Measurements from ENCODE around the gene SCO1. TPM values are rescaled to one million over a fixed set of nuclear protein-coding genes. Genes with fewer than 3 reads are reported as not detected.
"Not testable (repeated sequence)": the region's sequence is repeated elsewhere in the genome, so short reads cannot be mapped to it uniquely, and the experiment has no call there.

Gene SCO1
- total RNA-seq, 1 donor from 2014 or later: 36.0 TPM

DNA sequence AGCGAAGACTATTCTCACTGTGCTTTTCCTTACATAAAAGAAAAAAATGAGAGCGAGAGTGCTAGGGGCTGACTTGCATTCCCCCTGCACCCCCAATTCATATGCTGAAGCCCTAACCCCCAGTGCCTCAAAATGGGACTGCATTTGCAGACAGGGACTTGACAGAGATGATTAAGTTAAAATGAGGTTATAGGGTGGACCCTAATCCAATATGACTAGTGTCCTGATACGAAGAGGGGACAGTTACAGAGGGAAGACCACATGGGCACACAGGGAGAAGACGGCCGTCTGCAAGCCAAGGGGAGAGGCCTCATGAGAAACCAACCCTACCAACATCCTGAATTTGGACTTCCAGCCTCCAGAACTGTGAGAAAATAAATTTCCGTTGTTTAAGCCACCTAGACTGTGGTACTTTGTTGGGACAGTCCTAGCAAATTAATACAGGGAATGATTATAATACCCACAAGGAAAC, 34.1 kb upstream of the SCO1 start:
- Mint-ChIP-seq H3K4me1 (ENCODE audit: low read depth, unreplicated experiment) (peaks cover 4% of the 10 kb centered on the region), H3K36me3 (ENCODE audit: low read depth, unreplicated experiment) (no peaks in the 10 kb centered on the region), H3K4me3 (ENCODE audit: unreplicated experiment) (no peak overlapping the region), H3K27ac (ENCODE audit: unreplicated experiment) (peak overlapping the region; percentile 34), H3K27me3 (ENCODE audit: low read depth, unreplicated experiment) (peaks cover 7% of the 10 kb centered on the region), H3K9me3 (ENCODE audit: unreplicated experiment) (no peaks in the 10 kb centered on the region)
- Histone ChIP-seq H3K27me3 (ENCODE audit: insufficient read depth, low read length) (no peaks in the 10 kb centered on the region), H3K4me3 (ENCODE audit: insufficient read depth, low read depth, low read length) (no peak overlapping the region), H3K4me2 (ENCODE audit: low read length) (no peak overlapping the region), H3K4me1 (ENCODE audit: insufficient read depth, low read length) (no peaks in the 10 kb centered on the region), H2AFZ (ENCODE audit: low read depth, low read length) (no peak overlapping the region), H3K79me2 (ENCODE audit: insufficient read depth, low read length) (no peaks in the 10 kb centered on the region), H3K9me3 (ENCODE audit: insufficient read depth, low read depth, low read length) (no peaks in the 10 kb centered on the region), H4K20me1 (ENCODE audit: insufficient read depth, low read length) (no peaks in the 10 kb centered on the region), H3K36me3 (ENCODE audit: insufficient read depth, low read length) (no peaks in the 10 kb centered on the region), H3K9ac (ENCODE audit: low read length) (no peak overlapping the region), H3K27ac (ENCODE audit: low read depth, low read length) (no peak overlapping the region)
- DNase-seq (ENCODE audit: low read depth) (no peak), FAIRE-seq (no peak)
- TF ChIP-seq EZH2 (IDR thresholded peaks at IDR 0.05; ENCODE audit: insufficient read depth, low read length): no peak
- TF ChIP-seq, protein P1, sequence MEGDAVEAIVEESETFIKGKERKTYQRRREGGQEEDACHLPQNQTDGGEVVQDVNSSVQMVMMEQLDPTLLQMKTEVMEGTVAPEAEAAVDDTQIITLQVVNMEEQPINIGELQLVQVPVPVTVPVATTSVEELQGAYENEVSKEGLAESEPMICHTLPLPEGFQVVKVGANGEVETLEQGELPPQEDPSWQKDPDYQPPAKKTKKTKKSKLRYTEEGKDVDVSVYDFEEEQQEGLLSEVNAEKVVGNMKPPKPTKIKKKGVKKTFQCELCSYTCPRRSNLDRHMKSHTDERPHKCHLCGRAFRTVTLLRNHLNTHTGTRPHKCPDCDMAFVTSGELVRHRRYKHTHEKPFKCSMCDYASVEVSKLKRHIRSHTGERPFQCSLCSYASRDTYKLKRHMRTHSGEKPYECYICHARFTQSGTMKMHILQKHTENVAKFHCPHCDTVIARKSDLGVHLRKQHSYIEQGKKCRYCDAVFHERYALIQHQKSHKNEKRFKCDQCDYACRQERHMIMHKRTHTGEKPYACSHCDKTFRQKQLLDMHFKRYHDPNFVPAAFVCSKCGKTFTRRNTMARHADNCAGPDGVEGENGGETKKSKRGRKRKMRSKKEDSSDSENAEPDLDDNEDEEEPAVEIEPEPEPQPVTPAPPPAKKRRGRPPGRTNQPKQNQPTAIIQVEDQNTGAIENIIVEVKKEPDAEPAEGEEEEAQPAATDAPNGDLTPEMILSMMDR (IDR thresholded peaks at IDR 0.05; ENCODE audit: insufficient read depth, low read depth, low read length): no peak

- H3K27me3 Mint-ChIP-seq (ENCODE audit: low read depth, unreplicated experiment); H3K9me3 ChIP-seq (ENCODE audit: insufficient read depth, low read depth, low read length); H3K27ac ChIP-seq (ENCODE audit: low read depth, low read length); H3K4me1 ChIP-seq (ENCODE audit: insufficient read depth, low read length); H4K20me1 ChIP-seq (ENCODE audit: insufficient read depth, low read length); H3K27me3 ChIP-seq (ENCODE audit: insufficient read depth, low read length); H3K79me2 ChIP-seq (ENCODE audit: insufficient read depth, low read length); H3K9me3 Mint-ChIP-seq (ENCODE audit: unreplicated experiment); H3K36me3 ChIP-seq (ENCODE audit: insufficient read depth, low read length); FAIRE-seq; H3K4me1 Mint-ChIP-seq (ENCODE audit: low read depth, unreplicated experiment); H3K36me3 Mint-ChIP-seq (ENCODE audit: low read depth, unreplicated experiment); DNase-seq (ENCODE audit: low read depth): not testable (repeated sequence)
- Mint-ChIP-seq H3K27ac (ENCODE audit: unreplicated experiment) (peak overlapping the region; percentile 79), H3K4me3 (ENCODE audit: unreplicated experiment) (peak overlapping the region; percentile 90)
- peak overlapping the region; percentile 90 for H3K4me2 ChIP-seq (ENCODE audit: low read length)
- peak overlapping the region; percentile 95 for H2AFZ ChIP-seq (ENCODE audit: low read depth, low read length)
- peak overlapping the region; percentile 67 for H3K4me3 ChIP-seq (ENCODE audit: insufficient read depth, low read depth, low read length)
- H3K9ac ChIP-seq (ENCODE audit: low read length): peak overlapping the region; percentile 82
Measured at GRCh38 chr17:10730247-10730646, 32.9 kb upstream of the SCO1 start.

DNA sequence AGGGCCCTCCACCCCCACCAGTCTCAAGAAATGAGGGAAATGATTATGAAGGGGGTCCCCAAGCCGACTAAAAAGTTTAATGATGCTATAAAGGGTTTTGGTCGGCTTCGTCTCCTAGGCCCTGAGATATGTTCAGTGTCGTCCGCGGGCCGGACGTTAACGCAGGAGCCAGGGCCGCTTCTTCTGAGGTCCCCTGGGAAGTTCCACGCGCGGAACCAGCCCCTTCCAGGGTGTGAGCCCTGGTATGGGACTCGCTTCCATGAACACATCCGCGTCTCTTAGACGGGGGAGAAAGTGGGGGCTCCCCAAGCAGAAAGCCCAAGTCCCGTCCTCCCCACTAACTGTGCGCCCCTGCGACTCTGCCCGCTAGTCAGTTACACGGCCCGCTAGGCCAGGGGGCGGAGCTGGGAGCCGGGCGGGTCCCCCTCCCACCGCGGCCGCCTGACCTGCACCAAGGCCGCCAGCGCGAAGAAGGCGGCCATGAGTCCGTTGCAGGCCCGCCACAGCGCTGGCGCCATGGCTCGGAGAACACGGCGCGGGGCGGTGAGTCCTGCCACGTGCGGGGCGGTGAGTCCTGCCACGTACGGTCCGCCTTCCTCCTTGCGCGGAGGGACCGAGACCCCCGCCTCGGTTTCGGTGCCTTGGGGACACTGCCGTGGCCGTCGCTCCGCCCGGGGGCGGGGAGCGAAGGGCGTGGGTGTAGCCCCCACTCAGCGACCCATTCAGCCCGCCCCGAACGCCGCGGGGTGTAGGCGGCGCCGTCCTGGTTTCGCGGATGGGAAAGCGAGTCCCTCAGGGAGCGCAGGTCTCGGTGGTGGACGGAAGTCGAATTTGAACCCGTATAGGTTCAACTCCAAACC, 32.2 kb upstream of the SCO1 start, which contains the start of gene TMEM220:
Gene TMEM220 (minus strand): TSS at position 690 of the 860 bp plus-strand sequence. CDS start 172 bp downstream, at position 518.
- peak within 1 kb of the TSS; percentile 53 for H3K27ac ChIP-seq (ENCODE audit: low read depth, low read length)
- TF ChIP-seq EZH2 (IDR thresholded peaks at IDR 0.05; ENCODE audit: insufficient read depth, low read length): no peak
- TF ChIP-seq, protein P1 (IDR thresholded peaks at IDR 0.05; ENCODE audit: insufficient read depth, low read depth, low read length): no peak
- peak within 1 kb of the TSS; percentile 67 for H3K4me3 ChIP-seq (ENCODE audit: insufficient read depth, low read depth, low read length)
- Mint-ChIP-seq H3K4me3 (ENCODE audit: unreplicated experiment) (peak within 1 kb of the TSS; percentile 90), H3K9me3 (ENCODE audit: unreplicated experiment) (no peaks in the 10 kb centered on the region), H3K4me1 (ENCODE audit: low read depth, unreplicated experiment) (peaks cover 4% of the 10 kb centered on the region), H3K27me3 (ENCODE audit: low read depth, unreplicated experiment) (peaks cover 4% of the 10 kb centered on the region), H3K27ac (ENCODE audit: unreplicated experiment) (peak within 1 kb of the TSS; percentile 79), H3K36me3 (ENCODE audit: low read depth, unreplicated experiment) (no peaks in the 10 kb centered on the region)
- H3K9me3 ChIP-seq (ENCODE audit: insufficient read depth, low read depth, low read length): no peaks in the 10 kb centered on the region
- no peaks in the 10 kb centered on the region for H3K79me2 ChIP-seq (ENCODE audit: insufficient read depth, low read length)
- no peaks in the 10 kb centered on the region for H3K27me3 ChIP-seq (ENCODE audit: insufficient read depth, low read length)
- H3K4me1 ChIP-seq (ENCODE audit: insufficient read depth, low read length): no peaks in the 10 kb centered on the region
- H4K20me1 ChIP-seq (ENCODE audit: insufficient read depth, low read length): no peaks in the 10 kb centered on the region
- DNase-seq (ENCODE audit: low read depth): peak; percentile 61
- peak within 1 kb of the TSS; percentile 95 for H2AFZ ChIP-seq (ENCODE audit: low read depth, low read length)
- peak within 1 kb of the TSS; percentile 82 for H3K9ac ChIP-seq (ENCODE audit: low read length)
- no peaks in the 10 kb centered on the region for H3K36me3 ChIP-seq (ENCODE audit: insufficient read depth, low read length)
- peak within 1 kb of the TSS; percentile 90 for H3K4me2 ChIP-seq (ENCODE audit: low read length)
- no peak for FAIRE-seq

All from astrocyte (in vitro differentiated cells and primary cell).